ENCODE measurements around the gene VKORC1L1. TPM values are rescaled to one million over a fixed set of nuclear protein-coding genes. Genes with fewer than 3 reads are reported as not detected.
"Not testable (repeated sequence)": the region's sequence is repeated elsewhere in the genome, so short reads cannot be mapped to it uniquely, and the experiment has no call there.

The VKORC1L1 gene
- total RNA-seq, 2 experiments from 2014 or later = 13.5 to 14.8 TPM

DNA sequence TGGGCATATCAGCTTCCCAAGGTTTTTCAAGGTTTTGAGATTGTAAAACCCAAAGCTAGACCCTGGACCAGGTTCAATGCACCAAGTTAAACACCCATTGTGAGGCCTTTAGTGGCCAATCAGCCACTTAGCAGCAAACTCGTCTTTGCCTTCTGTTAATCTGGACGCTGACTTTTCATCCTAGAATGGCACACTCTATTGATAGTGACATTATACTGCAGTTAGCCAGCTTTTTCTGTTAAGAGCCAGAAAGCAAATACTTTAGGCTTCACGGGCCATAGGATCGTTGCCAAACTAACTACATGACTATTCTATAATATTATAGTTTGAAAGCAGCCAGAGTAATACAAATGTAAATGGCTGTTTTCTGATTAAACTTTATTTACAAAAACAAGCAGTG, 51.3 kb downstream of the VKORC1L1 start:
- H3K4me1 Mint-ChIP-seq (ENCODE audit: low read depth) = no peaks in the 10 kb centered on the region
- DNase-seq (no peak), ATAC-seq (no peak)
- H3K36me3 Mint-ChIP-seq (ENCODE audit: low read depth) = no peaks in the 10 kb centered on the region
- H3K9me3 Mint-ChIP-seq (ENCODE audit: insufficient read depth) = no peaks in the 10 kb centered on the region
- H3K27ac Mint-ChIP-seq = no peak overlapping the region
- ChIA-PET POLR2A (no interaction called here), CTCF (no interaction called here)
- H3K4me3 Mint-ChIP-seq = no peak overlapping the region
- no peaks in the 10 kb centered on the region for H3K27me3 Mint-ChIP-seq (ENCODE audit: low read depth)

DNA sequence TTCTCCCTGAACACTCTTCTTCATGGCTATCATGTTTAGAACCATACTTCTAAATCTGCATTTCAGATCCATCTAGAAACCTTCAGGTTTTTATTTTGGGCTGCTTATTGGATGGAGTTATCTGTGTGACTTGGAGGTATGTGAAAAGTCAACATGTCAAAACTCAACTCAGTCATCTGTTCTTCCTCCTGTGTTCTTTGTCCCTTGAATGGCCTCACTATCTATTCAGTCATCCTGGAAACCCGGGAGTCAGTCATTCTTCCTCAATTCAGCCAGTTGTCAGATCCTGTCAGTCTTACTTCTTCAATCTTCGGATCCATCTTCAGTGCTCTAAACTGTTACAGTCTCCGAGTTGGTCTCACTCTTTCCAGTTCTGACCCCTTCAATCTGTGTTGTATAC, 52.2 kb downstream of the VKORC1L1 start:
- Mint-ChIP-seq H3K27me3 (ENCODE audit: low read depth) (no peaks in the 10 kb centered on the region), H3K9me3 (ENCODE audit: insufficient read depth) (no peaks in the 10 kb centered on the region), H3K36me3 (ENCODE audit: low read depth) (no peaks in the 10 kb centered on the region), H3K4me3 (no peak overlapping the region), H3K4me1 (ENCODE audit: low read depth) (no peaks in the 10 kb centered on the region), H3K27ac (no peak overlapping the region)
- DNase-seq (no peak), ATAC-seq (no peak)
- CTCF ChIA-PET = no interaction called here
- POLR2A ChIA-PET = no interaction called here

DNA sequence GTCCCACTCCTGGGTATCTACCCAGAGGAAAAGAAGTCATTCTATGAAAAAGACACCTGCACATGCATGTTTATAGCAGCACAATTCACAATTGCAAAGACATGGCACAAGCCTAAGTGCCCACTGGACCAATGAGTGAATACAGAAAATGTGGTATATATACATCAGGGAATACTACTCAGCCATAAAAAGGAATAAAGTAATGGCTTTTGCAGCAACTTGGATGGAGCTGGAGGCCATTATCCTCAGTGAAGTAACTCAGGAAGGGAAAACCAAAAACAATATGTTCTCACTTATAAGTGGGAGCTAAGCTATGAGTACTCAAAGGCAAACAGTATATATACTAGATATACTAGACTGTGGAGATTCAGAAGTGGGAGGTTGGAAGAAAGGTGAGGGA, 53.7 kb downstream of the VKORC1L1 start:
- no peak for ATAC-seq
- H3K27me3 Mint-ChIP-seq (ENCODE audit: low read depth) = no peaks in the 10 kb centered on the region
- H3K27ac Mint-ChIP-seq = no peak overlapping the region
- H3K36me3 Mint-ChIP-seq (ENCODE audit: low read depth) = no peaks in the 10 kb centered on the region
- ChIA-PET POLR2A (no interaction called here), CTCF (no interaction called here)
- no peaks in the 10 kb centered on the region for H3K4me1 Mint-ChIP-seq (ENCODE audit: low read depth)
- no peak for DNase-seq
- H3K9me3 Mint-ChIP-seq (ENCODE audit: insufficient read depth) = no peaks in the 10 kb centered on the region
- H3K4me3 Mint-ChIP-seq = no peak overlapping the region

DNA sequence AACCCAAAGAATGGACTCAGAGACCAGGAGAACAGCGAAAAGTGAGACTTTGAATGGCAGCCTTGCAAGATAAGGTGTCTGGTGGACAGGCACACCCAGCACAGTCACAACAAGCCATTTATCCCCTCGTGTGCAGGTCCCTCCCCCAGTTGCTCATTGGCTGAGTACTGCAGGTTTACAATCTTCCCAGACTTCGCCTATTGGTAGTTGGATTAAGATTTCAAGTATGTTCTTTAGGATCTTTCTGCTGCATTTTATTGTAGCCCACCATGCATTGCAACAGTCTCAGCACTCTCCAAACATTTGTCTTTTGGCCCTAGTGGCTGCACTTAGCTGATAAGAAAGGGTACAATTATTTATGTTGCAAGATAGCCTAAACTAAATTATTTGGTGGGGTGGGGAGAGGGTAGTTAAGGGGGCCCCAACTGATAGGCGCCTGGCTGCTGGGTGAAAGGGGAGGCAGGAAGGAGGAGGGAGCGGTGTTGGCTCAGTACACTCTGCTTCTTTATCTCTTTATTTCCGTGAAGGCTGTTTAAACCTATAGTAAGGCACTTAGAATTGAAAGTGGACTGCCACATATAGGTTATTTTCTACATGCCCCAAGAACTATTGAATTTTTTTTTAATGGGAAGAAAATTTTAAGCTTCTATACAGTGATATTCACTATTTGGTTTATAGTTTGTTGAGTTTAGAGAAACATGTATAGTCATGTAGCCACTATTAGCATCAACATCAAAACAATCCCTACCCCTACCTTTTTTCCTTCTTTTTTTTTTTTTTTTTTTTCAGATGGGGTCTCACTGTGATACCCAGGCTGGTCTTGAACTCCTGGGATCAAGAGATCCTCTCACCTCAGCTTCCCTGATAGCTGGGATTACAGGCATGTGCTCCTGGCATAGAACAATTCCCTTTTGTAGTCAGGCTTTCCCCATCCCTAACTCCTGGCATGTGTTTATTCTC, 54.9 kb downstream of the VKORC1L1 start:
- no peaks in the 10 kb centered on the region for H3K9me3 Mint-ChIP-seq (ENCODE audit: insufficient read depth)
- ATAC-seq (no peak), DNase-seq (no peak)
- H3K36me3 Mint-ChIP-seq (ENCODE audit: low read depth) = no peaks in the 10 kb centered on the region
- ChIA-PET CTCF (no interaction called here), POLR2A (no interaction called here)
- no peak overlapping the region for H3K27ac Mint-ChIP-seq
- H3K27me3 Mint-ChIP-seq (ENCODE audit: low read depth) = no peaks in the 10 kb centered on the region
- H3K4me3 Mint-ChIP-seq = no peak overlapping the region
- H3K4me1 Mint-ChIP-seq (ENCODE audit: low read depth) = no peaks in the 10 kb centered on the region

DNA sequence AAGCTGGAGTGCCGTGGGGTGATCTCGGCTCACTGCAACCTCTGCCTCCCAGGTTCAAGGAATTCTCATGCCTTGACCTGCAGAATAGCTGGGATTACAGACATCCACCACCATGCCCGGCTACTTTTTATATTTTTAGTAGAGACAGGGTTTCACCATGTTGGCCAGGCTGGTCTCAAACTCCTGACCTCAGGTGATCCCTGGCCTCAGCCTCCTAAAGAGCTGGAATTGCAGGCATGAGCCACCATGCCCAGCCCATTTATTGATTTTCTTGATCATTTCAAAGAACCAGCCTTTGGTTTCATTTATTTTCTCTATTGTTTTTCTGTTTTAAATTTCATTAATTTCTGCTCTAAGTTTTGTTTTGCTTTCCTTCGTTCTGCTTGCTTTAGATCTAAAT, 58.8 kb downstream of the VKORC1L1 start:
- CTCF ChIA-PET = no interaction called here
- H3K27me3 Mint-ChIP-seq (ENCODE audit: low read depth) = no peaks in the 10 kb centered on the region
- peaks cover 5% of the 10 kb centered on the region for H3K36me3 Mint-ChIP-seq (ENCODE audit: low read depth)
- POLR2A ChIA-PET = no interaction called here
- DNase-seq (no peak), ATAC-seq (no peak)
- H3K9me3 Mint-ChIP-seq (ENCODE audit: insufficient read depth) = peaks cover 6% of the 10 kb centered on the region
- H3K27ac Mint-ChIP-seq = no peak overlapping the region
- peaks cover 2% of the 10 kb centered on the region for H3K4me1 Mint-ChIP-seq (ENCODE audit: low read depth)
- no peak overlapping the region for H3K4me3 Mint-ChIP-seq

DNA sequence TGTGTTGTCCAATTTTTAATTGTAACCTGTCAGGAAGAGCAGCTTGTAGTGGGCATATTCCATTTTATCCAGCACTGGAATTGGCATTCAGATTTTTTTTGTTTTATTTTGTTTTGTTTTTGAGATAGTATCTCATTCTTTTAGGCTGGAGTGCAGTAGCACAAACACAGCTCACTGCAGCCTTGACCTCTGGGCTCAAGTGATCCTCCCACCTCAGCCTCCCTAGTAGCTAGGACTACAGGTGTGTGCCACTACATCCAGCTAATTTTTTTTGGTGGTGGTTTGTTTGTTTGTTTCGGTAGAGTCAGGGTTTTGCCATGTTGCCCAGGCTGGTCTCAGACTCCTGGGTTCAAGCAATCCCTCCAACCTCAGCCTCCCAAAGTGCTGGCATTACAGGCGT, 64.4 kb downstream of the VKORC1L1 start:
- ChIA-PET CTCF (no interaction called here), POLR2A (no interaction called here)
- Mint-ChIP-seq H3K27me3 (ENCODE audit: low read depth) (no peaks in the 10 kb centered on the region), H3K9me3 (ENCODE audit: insufficient read depth) (peaks cover 6% of the 10 kb centered on the region), H3K4me3 (no peak overlapping the region), H3K4me1 (ENCODE audit: low read depth) (peaks cover 2% of the 10 kb centered on the region), H3K36me3 (ENCODE audit: low read depth) (peaks cover 11% of the 10 kb centered on the region), H3K27ac (no peak overlapping the region)
- DNase-seq (no peak), ATAC-seq (no peak)

DNA sequence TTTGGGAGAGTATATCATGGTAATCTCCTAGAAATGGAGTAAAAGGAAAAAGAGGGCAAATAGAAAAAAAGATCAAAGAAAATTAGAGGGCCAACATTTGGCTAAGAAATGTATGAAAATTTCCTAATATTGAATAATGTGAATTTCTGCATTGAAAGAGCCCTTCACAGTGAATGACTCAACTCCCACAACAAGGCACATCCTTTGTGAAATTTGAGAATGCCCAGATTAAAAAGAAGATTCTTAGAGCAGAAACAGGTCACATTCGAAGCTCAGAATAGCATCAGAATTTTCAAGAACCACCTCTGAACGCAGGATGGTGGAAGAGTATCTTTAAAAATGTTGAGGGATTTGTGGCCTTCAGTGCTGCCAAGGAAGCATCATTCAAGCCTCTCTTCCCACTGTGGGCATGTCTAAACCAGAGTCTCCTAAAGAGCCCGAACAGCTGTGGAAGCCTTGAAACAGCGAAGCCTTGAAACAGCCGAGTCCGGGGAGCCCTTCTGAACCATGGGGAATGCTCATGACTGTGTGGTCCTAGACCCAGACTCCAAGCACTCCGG, 65.5 kb downstream of the VKORC1L1 start:
- H3K27me3 Mint-ChIP-seq (ENCODE audit: low read depth) = no peaks in the 10 kb centered on the region
- DNase-seq (no peak), ATAC-seq (no peak)
- H3K36me3 Mint-ChIP-seq (ENCODE audit: low read depth) = peaks cover 11% of the 10 kb centered on the region
- CTCF ChIA-PET = no interaction called here
- H3K27ac Mint-ChIP-seq = no peak overlapping the region
- POLR2A ChIA-PET = no interaction called here
- H3K4me1 Mint-ChIP-seq (ENCODE audit: low read depth) = peaks cover 2% of the 10 kb centered on the region
- H3K9me3 Mint-ChIP-seq (ENCODE audit: insufficient read depth) = peaks cover 6% of the 10 kb centered on the region
- no peak overlapping the region for H3K4me3 Mint-ChIP-seq

DNA sequence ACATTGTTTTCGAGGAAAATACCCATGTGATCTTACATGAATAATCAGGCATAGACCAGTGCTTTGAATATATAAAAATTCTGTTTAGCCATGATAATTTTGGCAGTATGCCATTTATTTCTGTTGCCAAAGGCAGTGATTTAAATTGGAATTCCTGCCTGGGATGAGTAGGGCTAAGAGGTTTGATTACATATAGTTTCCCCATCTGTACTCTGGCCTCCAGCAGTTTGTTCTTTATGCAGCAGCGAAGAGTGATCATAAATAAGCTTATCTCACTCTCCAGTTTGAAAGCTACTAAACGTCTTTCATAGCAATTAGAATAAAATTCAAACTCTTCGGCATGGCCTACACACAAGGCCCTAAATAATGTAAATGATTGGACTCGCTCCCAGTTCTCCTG, 72.9 kb downstream of the VKORC1L1 start:
- DNase-seq; H3K9me3 Mint-ChIP-seq (ENCODE audit: insufficient read depth); POLR2A ChIA-PET; CTCF ChIA-PET; H3K36me3 Mint-ChIP-seq (ENCODE audit: low read depth); ATAC-seq; H3K4me1 Mint-ChIP-seq (ENCODE audit: low read depth); H3K4me3 Mint-ChIP-seq; H3K27me3 Mint-ChIP-seq (ENCODE audit: low read depth); H3K27ac Mint-ChIP-seq: not testable (repeated sequence)

DNA sequence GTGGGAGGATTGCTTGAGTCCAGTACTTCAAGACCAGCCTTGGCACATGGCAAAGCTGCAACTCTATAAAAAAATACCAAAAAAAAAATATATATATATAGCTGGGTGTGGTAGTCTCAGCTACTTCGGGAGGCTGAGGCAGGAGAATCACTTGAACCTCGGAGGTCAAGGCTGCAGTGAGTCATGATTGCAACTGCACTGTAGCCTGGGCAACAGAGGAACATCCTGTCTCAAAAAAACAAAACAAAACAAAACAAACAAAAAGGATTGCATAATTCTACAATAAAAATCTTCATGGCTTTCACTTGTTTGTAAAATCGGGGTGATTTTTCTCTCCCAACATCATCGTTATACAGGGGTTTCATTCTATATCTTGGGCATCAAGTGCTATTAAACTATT, 74.0 kb downstream of the VKORC1L1 start:
- H3K36me3 Mint-ChIP-seq (ENCODE audit: low read depth) = no peaks in the 10 kb centered on the region
- no peaks in the 10 kb centered on the region for H3K4me1 Mint-ChIP-seq (ENCODE audit: low read depth)
- POLR2A ChIA-PET = no interaction called here
- DNase-seq (no peak), ATAC-seq (no peak)
- no peaks in the 10 kb centered on the region for H3K27me3 Mint-ChIP-seq (ENCODE audit: low read depth)
- no peak overlapping the region for H3K4me3 Mint-ChIP-seq
- CTCF ChIA-PET = no interaction called here
- no peak overlapping the region for H3K27ac Mint-ChIP-seq
- H3K9me3 Mint-ChIP-seq (ENCODE audit: insufficient read depth) = no peaks in the 10 kb centered on the region

DNA sequence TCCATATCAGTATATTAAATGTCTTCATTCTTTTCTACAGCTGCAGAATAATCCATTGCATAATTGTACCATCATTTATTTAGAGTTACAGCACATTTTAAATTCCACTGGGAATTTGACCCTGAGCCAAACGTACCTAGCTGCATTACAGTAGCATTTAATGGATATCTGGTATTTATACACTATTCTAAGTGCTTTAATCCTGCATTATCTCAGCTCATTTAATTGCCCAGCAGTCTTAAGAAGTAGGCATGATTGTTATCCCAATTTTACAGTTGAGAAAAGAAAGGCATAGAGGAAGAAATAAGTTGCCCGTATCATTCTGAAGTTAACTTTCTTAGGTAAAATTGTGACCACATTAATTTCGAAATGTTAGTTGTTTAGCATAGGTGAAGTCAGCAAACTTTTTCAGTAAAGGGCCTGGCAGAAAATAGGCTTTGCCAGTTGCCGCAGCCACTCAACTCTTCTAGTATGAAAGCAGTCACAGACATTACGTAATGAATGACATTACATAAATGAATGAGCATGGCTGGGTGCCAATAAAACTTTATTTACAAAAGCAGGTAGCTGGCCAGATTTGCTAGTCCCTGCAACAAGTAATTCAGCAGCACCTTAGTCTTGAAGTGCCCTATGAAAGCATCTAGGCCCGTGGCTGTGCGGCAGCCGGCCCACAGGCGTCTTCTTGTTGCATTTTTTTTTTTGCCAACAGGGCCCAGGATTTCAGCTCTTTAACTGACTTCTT, 79.1 kb downstream of the VKORC1L1 start:
- Mint-ChIP-seq H3K36me3 (ENCODE audit: low read depth) (peaks cover 18% of the 10 kb centered on the region), H3K4me3 (no peak overlapping the region), H3K4me1 (ENCODE audit: low read depth) (no peaks in the 10 kb centered on the region), H3K9me3 (ENCODE audit: insufficient read depth) (no peaks in the 10 kb centered on the region), H3K27me3 (ENCODE audit: low read depth) (no peaks in the 10 kb centered on the region), H3K27ac (no peak overlapping the region)
- ATAC-seq (no peak), DNase-seq (no peak)
- ChIA-PET CTCF (interaction anchor here (1.4 kb wide), 1 partner anchor 112 kb away, joined by 3 read pairs; no protein-coding TSS in a partner anchor), POLR2A (no interaction called here)

DNA sequence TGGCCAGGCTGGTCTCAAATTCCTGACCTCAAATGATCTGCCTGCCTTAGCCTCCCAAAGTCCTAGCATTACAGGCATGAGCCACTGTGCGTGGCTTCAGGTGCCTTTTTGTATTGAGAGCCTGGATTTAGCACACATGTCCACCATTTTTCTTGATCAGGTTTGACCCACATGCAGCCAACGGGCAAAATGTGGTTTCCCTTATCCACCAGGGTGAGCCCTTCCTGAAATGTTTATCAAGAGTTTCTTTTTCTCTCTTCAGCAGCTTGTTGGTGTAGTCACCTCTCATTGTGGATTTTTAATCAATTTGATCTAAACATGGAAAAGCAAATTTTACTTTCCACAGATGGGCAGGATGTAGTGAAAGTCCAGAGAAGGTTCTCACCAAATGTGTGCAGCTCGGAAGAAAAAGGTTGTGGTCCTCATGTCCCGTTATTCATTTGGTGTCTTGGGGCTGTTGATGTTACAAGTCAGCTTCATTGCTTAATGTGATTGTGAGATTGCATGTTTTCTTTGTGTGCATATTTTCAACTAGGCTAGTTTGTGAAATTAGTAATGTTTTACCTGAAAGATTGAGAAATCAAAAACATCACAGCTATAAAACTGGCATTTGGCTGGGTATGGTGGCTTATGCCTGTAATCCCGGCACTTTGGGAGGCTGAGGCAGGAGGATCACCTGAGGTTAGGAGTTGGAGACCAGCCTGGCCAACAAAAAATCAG, 80.3 kb downstream of the VKORC1L1 start:
- ChIA-PET CTCF (interaction anchor here (1.4 kb wide), 1 partner anchor 113 kb away, joined by 3 read pairs; no protein-coding TSS in a partner anchor), POLR2A (no interaction called here)
- peaks cover 21% of the 10 kb centered on the region for H3K36me3 Mint-ChIP-seq (ENCODE audit: low read depth)

More for the DNA sequence above, 80.3 kb downstream of the VKORC1L1 start:
- no peaks in the 10 kb centered on the region for H3K4me1 Mint-ChIP-seq (ENCODE audit: low read depth)
- ATAC-seq (no peak), DNase-seq (no peak)
- no peaks in the 10 kb centered on the region for H3K27me3 Mint-ChIP-seq (ENCODE audit: low read depth)
- no peak overlapping the region for H3K27ac Mint-ChIP-seq
- no peaks in the 10 kb centered on the region for H3K9me3 Mint-ChIP-seq (ENCODE audit: insufficient read depth)
- no peak overlapping the region for H3K4me3 Mint-ChIP-seq
